ENCODE results near the gene CALR. TPM values are rescaled to one million over a fixed set of nuclear protein-coding genes. Genes with fewer than 3 reads are reported as not detected.

Gene CALR
- total RNA-seq, 1 donor from 2014 or later, result 2,193 TPM

GRCh38 chr19:12924621-12925310 is 13.6 kb upstream of the CALR start:
- Histone ChIP-seq H3K27me3 (ENCODE audit: insufficient read depth, low read length) (no peaks in the 10 kb centered on the region), H3K9me3 (ENCODE audit: insufficient read depth, low read depth, low read length) (no peaks in the 10 kb centered on the region), H3K4me3 (ENCODE audit: insufficient read depth, low read depth, low read length) (no peak overlapping the region), H4K20me1 (ENCODE audit: insufficient read depth, low read length) (peaks cover 10% of the 10 kb centered on the region), H3K36me3 (ENCODE audit: insufficient read depth, low read length) (peaks cover 32% of the 10 kb centered on the region), H3K9ac (ENCODE audit: low read length) (no peak overlapping the region), H3K4me2 (ENCODE audit: low read length) (no peak overlapping the region), H3K27ac (ENCODE audit: low read depth, low read length) (no peak overlapping the region), H3K4me1 (ENCODE audit: insufficient read depth, low read length) (no peaks in the 10 kb centered on the region), H3K79me2 (ENCODE audit: insufficient read depth, low read length) (no peaks in the 10 kb centered on the region), H2AFZ (ENCODE audit: low read depth, low read length) (no peak overlapping the region)
- H3K4me1 Mint-ChIP-seq (ENCODE audit: low read depth, unreplicated experiment), result no peaks in the 10 kb centered on the region
- no peak for FAIRE-seq
- H3K27ac Mint-ChIP-seq (ENCODE audit: unreplicated experiment), result no peak overlapping the region
- no peak for TF ChIP-seq EZH2 (IDR thresholded peaks at IDR 0.05; ENCODE audit: insufficient read depth, low read length)
- TF ChIP-seq CTCF (IDR thresholded peaks at IDR 0.05; ENCODE audit: insufficient read depth, low read depth, low read length), result no peak
- DNase-seq (ENCODE audit: low read depth), result no peak
- H3K9me3 Mint-ChIP-seq (ENCODE audit: unreplicated experiment), result no peaks in the 10 kb centered on the region
- H3K4me3 Mint-ChIP-seq (ENCODE audit: unreplicated experiment), result no peak overlapping the region
- no peaks in the 10 kb centered on the region for H3K27me3 Mint-ChIP-seq (ENCODE audit: low read depth, unreplicated experiment)
- peaks cover 28% of the 10 kb centered on the region for H3K36me3 Mint-ChIP-seq (ENCODE audit: low read depth, unreplicated experiment)

DNA sequence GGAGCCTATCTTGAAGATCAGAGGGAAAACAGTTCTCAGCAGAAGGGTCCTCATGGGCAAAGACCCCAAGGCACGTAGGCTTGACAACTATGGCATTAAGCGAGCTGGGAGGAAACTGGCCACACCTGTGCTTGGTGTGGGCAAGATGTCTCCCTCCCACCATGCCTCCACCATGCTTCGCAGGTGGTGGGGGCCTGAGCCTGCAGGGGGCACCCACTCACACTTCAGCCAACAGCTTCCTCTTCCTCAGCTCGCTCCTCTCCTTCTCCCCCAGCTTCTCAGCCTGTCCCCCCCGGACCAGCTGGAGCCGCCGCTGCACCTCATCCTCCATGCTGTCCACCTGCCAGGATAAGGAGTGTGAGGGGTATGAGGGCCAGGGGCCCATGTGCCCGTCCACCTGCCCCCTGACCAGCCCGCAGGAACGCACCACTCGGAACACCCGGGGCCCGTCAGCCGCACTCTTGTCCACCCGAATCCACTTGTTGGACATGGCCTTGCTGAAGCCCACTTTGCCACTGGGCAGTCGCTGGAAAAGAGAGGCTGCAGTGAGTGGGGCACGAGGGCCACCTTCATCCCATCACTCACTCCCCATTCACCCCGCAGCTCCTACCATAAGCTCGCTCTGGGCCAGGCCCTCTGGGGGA is 8.3 kb upstream of the CALR start:
- peaks cover 9% of the 10 kb centered on the region for H3K4me1 Mint-ChIP-seq (ENCODE audit: low read depth, unreplicated experiment)
- Histone ChIP-seq H3K9me3 (ENCODE audit: insufficient read depth, low read depth, low read length) (no peaks in the 10 kb centered on the region), H3K79me2 (ENCODE audit: insufficient read depth, low read length) (peaks cover 33% of the 10 kb centered on the region), H3K4me1 (ENCODE audit: insufficient read depth, low read length) (peaks cover 8% of the 10 kb centered on the region), H3K36me3 (ENCODE audit: insufficient read depth, low read length) (peaks cover 18% of the 10 kb centered on the region), H4K20me1 (ENCODE audit: insufficient read depth, low read length) (peaks cover 33% of the 10 kb centered on the region), H3K4me3 (ENCODE audit: insufficient read depth, low read depth, low read length) (no peak overlapping the region), H3K27me3 (ENCODE audit: insufficient read depth, low read length) (no peaks in the 10 kb centered on the region), H3K27ac (ENCODE audit: low read depth, low read length) (no peak overlapping the region), H3K9ac (ENCODE audit: low read length) (no peak overlapping the region), H2AFZ (ENCODE audit: low read depth, low read length) (no peak overlapping the region), H3K4me2 (ENCODE audit: low read length) (no peak overlapping the region)
- H3K27ac Mint-ChIP-seq (ENCODE audit: unreplicated experiment), result no peak overlapping the region
- H3K9me3 Mint-ChIP-seq (ENCODE audit: unreplicated experiment), result no peaks in the 10 kb centered on the region
- no peaks in the 10 kb centered on the region for H3K27me3 Mint-ChIP-seq (ENCODE audit: low read depth, unreplicated experiment)
- no peak for DNase-seq (ENCODE audit: low read depth)
- H3K36me3 Mint-ChIP-seq (ENCODE audit: low read depth, unreplicated experiment), result peaks cover 15% of the 10 kb centered on the region
- TF ChIP-seq CTCF (IDR thresholded peaks at IDR 0.05; ENCODE audit: insufficient read depth, low read depth, low read length), result no peak
- TF ChIP-seq EZH2 (IDR thresholded peaks at IDR 0.05; ENCODE audit: insufficient read depth, low read length), result no peak
- H3K4me3 Mint-ChIP-seq (ENCODE audit: unreplicated experiment), result no peak overlapping the region
- no peak for FAIRE-seq

All from astrocyte (in vitro differentiated cells and primary cell).